H1 (cell line): ENCODE measurements around the gene HCST. TPM values are rescaled to one million over a fixed set of nuclear protein-coding genes. Genes with fewer than 3 reads are reported as not detected.

Experiments used
- ATF2 ChIP-seq: IDR thresholded peaks from 2 replicates; pipeline ENCODE4 v1.6.1; 2012; ENCODE audit warnings: low read length, inconsistent platforms
- BACH1 ChIP-seq: IDR thresholded peaks from 2 replicates; pipeline ENCODE4 v1.6.1; 2012; ENCODE audit warnings: low read length, improper control_type of control experiment
- CEBPB ChIP-seq: IDR thresholded peaks from 2 replicates; pipeline ENCODE4 v1.6.1; 2012; ENCODE audit warnings: low read depth, low read length
- EZH2 ChIP-seq: fragments of 200-600 bp; sonication (generic); IDR thresholded peaks from 2 replicates; pipeline ENCODE4 v1.7.1; 2012; ENCODE audit warnings: low read depth, mild to moderate bottlenecking, moderate library complexity, low read length, inconsistent platforms; ENCODE audit not compliant: severe bottlenecking
- GABPA ChIP-seq: IDR thresholded peaks from 2 replicates; pipeline ENCODE4 v1.6.1; 2011; ENCODE audit warnings: mild to moderate bottlenecking, low read length, moderate library complexity, borderline replicate concordance; ENCODE audit not compliant: insufficient read depth
- GTF2F1 ChIP-seq: IDR thresholded peaks from 2 replicates; pipeline ENCODE4 v1.6.1; 2012; ENCODE audit warnings: low read depth, low read length, improper control_type of control experiment, borderline replicate concordance
- HDAC2 ChIP-seq, 2 experiments: fragments of 300-600 bp in 1 of 2; sonication (generic) in 1 of 2; IDR thresholded peaks; 2 replicates each; pipeline ENCODE4 v1.6.1; 2011 to 2012; ENCODE audit warnings: low read depth in 2 of 2, low read length in 2 of 2, mild to moderate bottlenecking in 2 of 2, moderate library complexity in 2 of 2, borderline replicate concordance in 1 of 2, inconsistent platforms in 1 of 2
- KDM1A ChIP-seq: fragments of 200-600, 300-600 bp; sonication (generic); IDR thresholded peaks from 2 replicates; pipeline ENCODE4 v1.7.1; 2016; ENCODE audit warnings: mild to moderate bottlenecking, low read length, borderline replicate concordance
- PHF8 ChIP-seq: fragments of 200-600 bp; sonication (generic); conservative IDR thresholded peaks from 2 replicates; pipeline ENCODE4 v1.7.1; 2012; ENCODE audit warnings: low read depth, mild to moderate bottlenecking, inconsistent platforms, low read length, moderate library complexity
- POLR2A ChIP-seq, 2 experiments: IDR thresholded peaks; 1 replicate in 1 of 2; 2 replicates in 1 of 2; pipeline ENCODE4 v1.6.1; 2011; ENCODE audit warnings: low read depth in 2 of 2, low read length in 2 of 2, mild to moderate bottlenecking in 2 of 2; ENCODE audit errors: control extremely low read depth in 1 of 2
- RAD21 ChIP-seq, 2 experiments: IDR thresholded peaks in 1 of 2; conservative IDR thresholded peaks in 1 of 2; 2 replicates each; pipeline ENCODE4 v1.6.1; 2011; ENCODE audit warnings: low read depth in 2 of 2, low read length in 2 of 2, improper control_type of control experiment in 1 of 2, inconsistent platforms in 1 of 2, mild to moderate bottlenecking in 1 of 2, moderate library complexity in 1 of 2
- RFX5 ChIP-seq: IDR thresholded peaks from 2 replicates; pipeline ENCODE4 v1.6.1; 2011; ENCODE audit warnings: low read depth, low read length, improper control_type of control experiment, borderline replicate concordance
- SIX5 ChIP-seq: IDR thresholded peaks from 2 replicates; pipeline ENCODE4 v1.6.1; 2011; ENCODE audit warnings: mild to moderate bottlenecking, low read depth, low read length
- SUZ12 ChIP-seq: fragments of 200-600 bp; sonication (generic); IDR thresholded peaks from 2 replicates; pipeline ENCODE4 v1.6.1; 2012; ENCODE audit warnings: mild to moderate bottlenecking, inconsistent platforms, low read length, moderate library complexity, mixed read lengths
- TBP ChIP-seq: IDR thresholded peaks from 2 replicates; pipeline ENCODE4 v1.6.1; 2011; ENCODE audit warnings: low read depth, low read length, improper control_type of control experiment
- polyA plus RNA-seq, 7 experiments: library from polyadenylated mRNA; depleted of rRNA in 3 of 7; stranded (reverse) in 5 of 7; unstranded in 2 of 7; fragments of >200 nt in 5 of 7; fragments of 200-250 nt in 2 of 7; gene quantifications; 1 replicate in 5 of 7; 2 replicates in 1 of 7; 4 replicates in 1 of 7; pipeline versions ENCODE4 v1.2.1 to v1.2.3, GENCODE V29; 2011 to 2013; ENCODE audit warnings: missing spikeins in 2 of 7, mixed read lengths in 2 of 7
- total RNA-seq: library from RNA; stranded (reverse); fragmentation: NEBNext Ultra II Directional; extraction: Animal tissue kit (Norgen Biotek cat#: 25700); gene quantifications from 2 replicates; pipeline ENCODE4 v1.2.1, GENCODE V29; 2021

HCST gene
- total and polyA plus RNA-seq, 2 of the 8 experiments (the other 6 are each of a cell fraction or from before 2014, with no cell fraction given), result 2.8 TPM; not detected in 1

GRCh38 chr19:35860818-35861639, 41.3 kb upstream of the HCST start (continued):
- TF ChIP-seq BACH1 (no peak), ATF2 (no peak), GABPA (no peak; the same call in 1 of the 2 replicates), SUZ12 (no peak; the same call in 1 of the 2 replicates), PHF8 (no peak), POLR2A (IDR thresholded peaks at IDR 0.05; ENCODE audit: control extremely low read depth in 1 of 2, low read depth in 2 of 2, low read length in 2 of 2) (no peak), GTF2F1 (no peak), TBP (peak; percentile 42), SIX5 (no peak), HDAC2 (IDR thresholded peaks at IDR 0.05; ENCODE audit: borderline replicate concordance in 1 of 2, low read depth in 2 of 2, low read length in 2 of 2) (no peak; a peak in 1 of 4 replicates), KDM1A (no peak), CEBPB (no peak), EZH2 (peak; percentile 53), RFX5 (no peak), RAD21 (IDR thresholded peaks at IDR 0.05 in 1 of 2, conservative IDR thresholded peaks at IDR 0.05 in 1 of 2; ENCODE audit: low read depth in 2 of 2, low read length in 2 of 2) (0 out of 4 replicates have a peak, but pooled peaks of 1 of the 2 experiments have one; percentile 4)
